Keratinocyte (primary cell): ENCODE measurements around the gene STEAP3.

ENCODE experiments used
- EZH2 ChIP-seq: IDR thresholded peaks from one replicate; pipeline ENCODE4 v1.6.1; 2012; ENCODE audit warnings: inconsistent platforms, mild to moderate bottlenecking, low read length, moderate library complexity
- TF ChIP-seq, protein P1 (sequence below), 3 experiments: IDR thresholded peaks in 1 of 3; conservative IDR thresholded peaks in 1 of 3; optimal IDR thresholded peaks in 1 of 3; 2 replicates in 2 of 3; 3 replicates in 1 of 3; pipeline versions ENCODE3 to v1.5.1; 2011; ENCODE audit warnings: low read length in 3 of 3, mild to moderate bottlenecking in 3 of 3, moderate library complexity in 2 of 3, control low read depth in 1 of 3, inconsistent platforms in 1 of 3; ENCODE audit not compliant: insufficient read depth in 2 of 3; ENCODE audit errors: extremely low read depth in 1 of 3

DNA sequence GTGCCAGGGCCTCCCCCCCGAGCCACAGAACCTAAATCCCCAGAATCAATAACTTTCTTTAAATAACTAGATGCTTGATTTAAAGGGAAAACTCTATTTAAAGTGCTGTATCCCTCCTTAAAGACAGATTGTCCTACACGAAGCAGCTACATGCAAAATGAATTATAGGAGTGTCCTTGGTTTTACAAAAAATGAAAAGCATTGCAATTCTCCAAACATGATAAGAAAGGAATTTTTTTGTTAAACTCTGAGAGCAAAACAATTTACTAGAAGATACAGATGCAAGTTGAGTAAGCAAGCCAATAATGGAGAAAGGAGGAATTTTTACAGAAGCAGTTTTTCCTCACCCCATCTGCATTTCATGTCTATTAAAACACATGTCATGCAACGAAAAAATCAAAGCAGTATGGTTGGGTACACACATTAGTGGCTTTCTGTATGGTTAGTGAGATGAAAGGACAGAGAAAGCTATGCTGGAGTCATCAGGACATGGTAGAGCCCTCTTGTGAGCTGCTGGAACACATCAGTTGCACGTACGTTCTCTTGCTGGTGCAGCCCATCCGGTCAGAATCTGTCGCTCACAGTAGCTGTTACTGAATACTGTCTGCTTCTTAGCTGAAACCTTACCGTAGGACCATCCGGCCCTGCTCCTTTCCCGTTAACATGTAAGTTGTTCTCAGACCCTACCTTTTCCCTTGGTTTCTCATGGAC, 25.9 kb upstream of the STEAP3 start:
- TF ChIP-seq, protein P1, sequence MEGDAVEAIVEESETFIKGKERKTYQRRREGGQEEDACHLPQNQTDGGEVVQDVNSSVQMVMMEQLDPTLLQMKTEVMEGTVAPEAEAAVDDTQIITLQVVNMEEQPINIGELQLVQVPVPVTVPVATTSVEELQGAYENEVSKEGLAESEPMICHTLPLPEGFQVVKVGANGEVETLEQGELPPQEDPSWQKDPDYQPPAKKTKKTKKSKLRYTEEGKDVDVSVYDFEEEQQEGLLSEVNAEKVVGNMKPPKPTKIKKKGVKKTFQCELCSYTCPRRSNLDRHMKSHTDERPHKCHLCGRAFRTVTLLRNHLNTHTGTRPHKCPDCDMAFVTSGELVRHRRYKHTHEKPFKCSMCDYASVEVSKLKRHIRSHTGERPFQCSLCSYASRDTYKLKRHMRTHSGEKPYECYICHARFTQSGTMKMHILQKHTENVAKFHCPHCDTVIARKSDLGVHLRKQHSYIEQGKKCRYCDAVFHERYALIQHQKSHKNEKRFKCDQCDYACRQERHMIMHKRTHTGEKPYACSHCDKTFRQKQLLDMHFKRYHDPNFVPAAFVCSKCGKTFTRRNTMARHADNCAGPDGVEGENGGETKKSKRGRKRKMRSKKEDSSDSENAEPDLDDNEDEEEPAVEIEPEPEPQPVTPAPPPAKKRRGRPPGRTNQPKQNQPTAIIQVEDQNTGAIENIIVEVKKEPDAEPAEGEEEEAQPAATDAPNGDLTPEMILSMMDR (optimal IDR thresholded peaks at IDR 0.05 in 1 of 3, IDR thresholded peaks at IDR 0.05 in 1 of 3, conservative IDR thresholded peaks at IDR 0.05 in 1 of 3; ENCODE audit: extremely low read depth in 1 of 3, insufficient read depth in 2 of 3, low read length in 3 of 3), result no peak
- TF ChIP-seq EZH2, result no peak
